Measurements from ENCODE around the gene EVA1A. TPM values are rescaled to one million over a fixed set of nuclear protein-coding genes. Genes with fewer than 3 reads are reported as not detected.

Gene EVA1A
- total RNA-seq, 2 experiments from 2014 or later, result 0.43 TPM; not detected in 1

DNA sequence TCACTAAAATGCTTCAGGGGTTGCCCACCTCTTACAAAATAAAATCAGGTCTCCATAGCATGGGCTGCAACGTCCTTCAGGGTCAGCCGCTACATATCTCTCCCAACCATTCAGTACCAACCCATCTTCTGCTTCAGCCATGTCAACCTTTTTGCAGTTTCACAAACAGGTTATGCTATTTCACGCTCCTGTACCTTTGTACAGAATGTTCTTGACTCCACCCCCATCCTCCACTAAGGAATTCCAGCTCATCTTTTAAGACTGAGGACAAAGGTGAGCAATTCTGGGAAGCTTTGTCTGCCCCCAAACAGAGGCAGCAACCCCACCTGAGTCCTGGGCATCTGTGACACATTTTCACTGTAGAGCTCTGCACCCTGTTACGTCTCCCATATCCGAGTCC is 8.8 kb upstream of the EVA1A start:
- no peak overlapping the region for H3K27ac Mint-ChIP-seq
- DNase-seq (no peak), ATAC-seq (no peak)
- no peak for TF ChIP-seq CTCF (IDR thresholded peaks at IDR 0.05)
- ChIA-PET POLR2A (no interaction called here), CTCF (no interaction called here)
- no peak overlapping the region for H3K4me3 Mint-ChIP-seq
- peaks cover 6% of the 10 kb centered on the region for H3K4me1 Mint-ChIP-seq (ENCODE audit: low read depth)
- no peaks in the 10 kb centered on the region for H3K36me3 Mint-ChIP-seq (ENCODE audit: low read depth)
- no peaks in the 10 kb centered on the region for H3K9me3 Mint-ChIP-seq
- intact Hi-C loops (cut with micrococcal nuclease), result no loop called here
- H3K27me3 Mint-ChIP-seq, result peaks cover 34% of the 10 kb centered on the region

DNA sequence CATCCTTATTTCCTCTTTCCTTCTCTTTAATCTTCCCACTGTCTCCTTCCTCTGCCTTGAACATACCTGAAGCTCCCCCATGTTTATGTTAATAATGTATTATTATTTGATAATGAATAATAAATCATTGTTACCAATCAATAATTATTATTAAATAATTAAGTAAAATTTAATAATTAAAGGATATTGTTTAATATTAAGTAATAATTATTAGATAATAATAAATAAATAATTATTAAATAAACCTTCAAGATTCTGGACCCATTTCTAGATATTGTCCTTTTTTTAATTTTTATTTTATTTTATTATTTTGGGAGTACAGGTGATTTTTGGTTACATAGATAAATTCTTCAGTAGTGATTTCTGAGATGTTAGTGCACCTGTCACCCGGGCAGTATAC is 7.4 kb upstream of the EVA1A start:
- CTCF ChIA-PET, result interaction anchor here (1.1 kb wide), 1 partner anchor 40 kb away, joined by 3 read pairs; no protein-coding TSS in a partner anchor
- POLR2A ChIA-PET, result no interaction called here
- TF ChIP-seq CTCF (IDR thresholded peaks at IDR 0.05), result no peak

DNA sequence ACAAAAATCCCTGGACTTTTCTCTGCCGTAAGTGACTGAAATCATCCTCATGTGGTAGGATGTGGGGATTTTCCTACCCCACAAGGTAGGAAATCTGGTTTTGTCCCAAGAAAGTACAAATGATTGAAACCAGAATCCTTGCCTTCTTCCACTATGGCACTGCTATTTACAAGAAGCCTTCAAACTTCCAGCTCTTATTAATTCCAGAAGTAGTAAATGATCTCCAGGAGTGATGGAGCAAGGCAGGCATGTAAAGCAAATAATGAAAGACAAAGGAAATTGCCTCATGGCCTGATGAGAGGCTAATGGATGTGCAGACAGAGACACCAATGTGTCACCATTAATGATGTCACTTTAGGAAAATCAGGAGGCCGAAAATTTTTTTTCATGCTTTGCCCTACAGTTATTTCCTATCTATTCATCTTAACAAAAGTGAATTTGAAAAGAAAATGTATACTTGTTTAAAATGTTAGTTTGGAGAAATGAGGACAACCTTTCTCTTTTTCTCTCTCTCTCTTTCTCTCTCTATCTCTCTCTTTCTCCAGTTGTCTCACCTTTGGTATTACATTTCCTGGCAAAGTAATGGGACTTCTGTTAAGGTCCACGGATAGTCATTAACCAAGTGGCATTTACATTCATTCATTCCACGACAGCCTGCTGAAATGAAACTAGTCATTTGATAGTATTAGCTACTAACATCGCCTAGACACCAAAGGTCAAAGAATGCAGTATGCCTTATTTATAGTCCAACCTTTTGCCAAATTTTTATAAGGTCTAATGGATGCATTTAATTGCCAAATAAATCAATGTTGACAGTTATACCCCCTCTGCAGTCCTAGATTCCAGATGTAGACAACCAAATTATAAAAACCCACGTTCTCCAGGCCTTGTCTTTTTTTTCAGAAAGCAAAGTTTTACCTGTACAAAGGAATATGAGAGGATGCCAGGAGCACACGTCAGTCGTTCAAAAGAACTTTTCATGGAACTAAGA is 5.0 kb upstream of the EVA1A start:
- no peaks in the 10 kb centered on the region for H3K36me3 Mint-ChIP-seq (ENCODE audit: low read depth)
- H3K9me3 Mint-ChIP-seq, result no peaks in the 10 kb centered on the region
- TF ChIP-seq CTCF (IDR thresholded peaks at IDR 0.05), result no peak
- ATAC-seq, result no peak
- no peak overlapping the region for H3K27ac Mint-ChIP-seq
- peaks cover 11% of the 10 kb centered on the region for H3K4me1 Mint-ChIP-seq (ENCODE audit: low read depth)
- POLR2A ChIA-PET, result interaction anchor here (0.6 kb wide), 1 partner anchor 13 kb away, joined by 3 read pairs; no protein-coding TSS in a partner anchor
- CTCF ChIA-PET, result interaction anchor here (1.0 kb wide), 1 partner anchor 62 kb away, joined by 4 read pairs; no protein-coding TSS in a partner anchor
- peaks cover 42% of the 10 kb centered on the region for H3K27me3 Mint-ChIP-seq
- DNase-seq, result no peak
- intact Hi-C loops (cut with micrococcal nuclease), result no loop called here
- H3K4me3 Mint-ChIP-seq, result no peak overlapping the region

More for the DNA sequence above, 7.4 kb upstream of the EVA1A start:
- peaks cover 36% of the 10 kb centered on the region for H3K27me3 Mint-ChIP-seq
- no peak for DNase-seq
- H3K27ac Mint-ChIP-seq, result no peak overlapping the region
- H3K36me3 Mint-ChIP-seq (ENCODE audit: low read depth), result no peaks in the 10 kb centered on the region
- intact Hi-C loops (cut with micrococcal nuclease), result no loop called here
- no peak for ATAC-seq
- no peak overlapping the region for H3K4me3 Mint-ChIP-seq
- H3K4me1 Mint-ChIP-seq (ENCODE audit: low read depth), result peaks cover 12% of the 10 kb centered on the region
- H3K9me3 Mint-ChIP-seq, result no peaks in the 10 kb centered on the region

- H3K27me3 Mint-ChIP-seq, result peaks cover 45% of the 10 kb centered on the region
- no peak for TF ChIP-seq CTCF (IDR thresholded peaks at IDR 0.05)
- H3K27ac Mint-ChIP-seq, result no peak overlapping the region
- DNase-seq, result no peak
- no peak overlapping the region for H3K4me3 Mint-ChIP-seq
- no peaks in the 10 kb centered on the region for H3K9me3 Mint-ChIP-seq
- no peak for ATAC-seq
- intact Hi-C loops (cut with micrococcal nuclease), result no loop called here
- H3K4me1 Mint-ChIP-seq (ENCODE audit: low read depth), result peaks cover 15% of the 10 kb centered on the region
- no peaks in the 10 kb centered on the region for H3K36me3 Mint-ChIP-seq (ENCODE audit: low read depth)
- CTCF ChIA-PET, result interaction anchor here (0.8 to 1.0 kb wide), 3 partner anchors 9 to 63 kb away, joined by 3 to 4 read pairs (median 4); no protein-coding TSS in a partner anchor
- POLR2A ChIA-PET, result no interaction called here
Observed at GRCh38 chr2:75564713-75565359, 4.1 kb upstream of the EVA1A start.
